Vagina (tissue), 2 donors: ENCODE measurements around the gene STK32B. TPM values are rescaled to one million over a fixed set of nuclear protein-coding genes. Genes with fewer than 3 reads are reported as not detected.

Source experiments
- DNase-seq, 2 donors: peaks; one replicate each; pipeline ENCODE4 v3.0.0-alpha.2; 2017; ENCODE audit errors: extremely low spot score in 2 of 2
- H3K27ac ChIP-seq: fragments of 200-600 bp; sonication (generic); one replicate; pipeline ENCODE4 v1.5.1; 2019
- H3K27me3 ChIP-seq: fragments of 200-600 bp; sonication (generic); one replicate; pipeline ENCODE4 v1.5.1; 2019
- H3K36me3 ChIP-seq, 2 donors: fragments of 200-600 bp; sonication (generic); one replicate each; pipeline ENCODE4 v1.5.1; 2017 to 2019
- H3K4me1 ChIP-seq: fragments of 200-600 bp; sonication (generic); one replicate; pipeline ENCODE4 v1.5.1; 2019
- H3K4me3 ChIP-seq, 2 donors: fragments of 200-600 bp; sonication (generic); 1 replicate in 1 of 2; 2 replicates in 1 of 2; pipeline ENCODE4 v1.5.1; 2016 to 2019
- H3K9me3 ChIP-seq: fragments of 200-600 bp; sonication (generic); one replicate; pipeline ENCODE4 v1.5.1; 2019
- POLR2A ChIP-seq, 2 donors: fragments of 450-650 bp; IDR thresholded peaks; one replicate each; pipeline ENCODE4 v1.6.1; 2017; ENCODE audit warnings: antibody characterized with exemption in 2 of 2, mild to moderate bottlenecking in 2 of 2, moderate library complexity in 2 of 2
- POLR2AphosphoS5 ChIP-seq, 2 donors: sonication (generic); formaldehyde crosslinking; IDR thresholded peaks; one replicate each; pipeline ENCODE4 v1.9.0; 2017; ENCODE audit warnings: antibody characterized with exemption in 2 of 2, mild to moderate bottlenecking in 2 of 2, low read depth in 1 of 2; ENCODE audit not compliant: insufficient read depth in 1 of 2
- intact Hi-C: fragments of 100-400 bp; cut with DNase I; formaldehyde crosslinking; loops from one replicate; pipeline ENCODE4 v1.15.1; 2023
- total RNA-seq: library from RNA; depleted of rRNA; stranded (reverse); fragments of >200 nt; gene quantifications from one replicate; pipeline ENCODE4 v1.2.3, GENCODE V29; 2016
- TF ChIP-seq, protein P1 (sequence below), 3 experiments: fragments of 450-650 bp in 2 of 3; fragments of 200-600 bp in 1 of 3; sonication (generic) in 1 of 3; IDR thresholded peaks; one replicate each; pipeline ENCODE4 v1.5.1; 2017 to 2019; ENCODE audit warnings: antibody characterized with exemption in 3 of 3, mild to moderate bottlenecking in 2 of 3, moderate library complexity in 2 of 3

The STK32B gene
- total RNA-seq, 1 donor from 2014 or later: 6.4 TPM

DNA sequence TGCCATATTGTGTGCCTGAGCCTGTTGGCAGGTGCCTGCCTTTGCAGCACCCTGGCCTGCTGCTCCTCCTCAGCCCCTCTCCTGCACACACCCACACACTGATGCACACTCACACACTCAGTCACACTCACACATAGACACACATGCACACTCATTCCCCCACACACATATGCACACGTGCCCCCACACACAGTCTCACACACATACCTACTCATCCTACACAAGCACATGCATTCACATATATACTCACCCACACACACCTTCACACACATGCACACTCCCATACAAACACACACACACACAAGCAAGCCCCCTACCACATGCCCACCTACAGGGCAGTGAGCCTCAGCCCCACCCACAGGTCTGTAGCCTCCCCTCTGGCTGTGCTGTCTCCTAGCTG is 412.1 kb downstream of the STK32B start:
- Histone ChIP-seq H3K27ac (no peak overlapping the region), H3K9me3 (no peaks in the 10 kb centered on the region), H3K4me1 (no peaks in the 10 kb centered on the region), H3K4me3 (no peak overlapping the region), H3K36me3 (no peaks in the 10 kb centered on the region), H3K27me3 (no peaks in the 10 kb centered on the region)
- TF ChIP-seq POLR2A (IDR thresholded peaks at IDR 0.05): no peak
- TF ChIP-seq POLR2AphosphoS5 (IDR thresholded peaks at IDR 0.05; ENCODE audit: insufficient read depth in 1 of 2, low read depth in 1 of 2): no peak
- TF ChIP-seq, protein P1, sequence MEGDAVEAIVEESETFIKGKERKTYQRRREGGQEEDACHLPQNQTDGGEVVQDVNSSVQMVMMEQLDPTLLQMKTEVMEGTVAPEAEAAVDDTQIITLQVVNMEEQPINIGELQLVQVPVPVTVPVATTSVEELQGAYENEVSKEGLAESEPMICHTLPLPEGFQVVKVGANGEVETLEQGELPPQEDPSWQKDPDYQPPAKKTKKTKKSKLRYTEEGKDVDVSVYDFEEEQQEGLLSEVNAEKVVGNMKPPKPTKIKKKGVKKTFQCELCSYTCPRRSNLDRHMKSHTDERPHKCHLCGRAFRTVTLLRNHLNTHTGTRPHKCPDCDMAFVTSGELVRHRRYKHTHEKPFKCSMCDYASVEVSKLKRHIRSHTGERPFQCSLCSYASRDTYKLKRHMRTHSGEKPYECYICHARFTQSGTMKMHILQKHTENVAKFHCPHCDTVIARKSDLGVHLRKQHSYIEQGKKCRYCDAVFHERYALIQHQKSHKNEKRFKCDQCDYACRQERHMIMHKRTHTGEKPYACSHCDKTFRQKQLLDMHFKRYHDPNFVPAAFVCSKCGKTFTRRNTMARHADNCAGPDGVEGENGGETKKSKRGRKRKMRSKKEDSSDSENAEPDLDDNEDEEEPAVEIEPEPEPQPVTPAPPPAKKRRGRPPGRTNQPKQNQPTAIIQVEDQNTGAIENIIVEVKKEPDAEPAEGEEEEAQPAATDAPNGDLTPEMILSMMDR (IDR thresholded peaks at IDR 0.05): no peak
- no peak for DNase-seq
- intact Hi-C loops: no loop called here

DNA sequence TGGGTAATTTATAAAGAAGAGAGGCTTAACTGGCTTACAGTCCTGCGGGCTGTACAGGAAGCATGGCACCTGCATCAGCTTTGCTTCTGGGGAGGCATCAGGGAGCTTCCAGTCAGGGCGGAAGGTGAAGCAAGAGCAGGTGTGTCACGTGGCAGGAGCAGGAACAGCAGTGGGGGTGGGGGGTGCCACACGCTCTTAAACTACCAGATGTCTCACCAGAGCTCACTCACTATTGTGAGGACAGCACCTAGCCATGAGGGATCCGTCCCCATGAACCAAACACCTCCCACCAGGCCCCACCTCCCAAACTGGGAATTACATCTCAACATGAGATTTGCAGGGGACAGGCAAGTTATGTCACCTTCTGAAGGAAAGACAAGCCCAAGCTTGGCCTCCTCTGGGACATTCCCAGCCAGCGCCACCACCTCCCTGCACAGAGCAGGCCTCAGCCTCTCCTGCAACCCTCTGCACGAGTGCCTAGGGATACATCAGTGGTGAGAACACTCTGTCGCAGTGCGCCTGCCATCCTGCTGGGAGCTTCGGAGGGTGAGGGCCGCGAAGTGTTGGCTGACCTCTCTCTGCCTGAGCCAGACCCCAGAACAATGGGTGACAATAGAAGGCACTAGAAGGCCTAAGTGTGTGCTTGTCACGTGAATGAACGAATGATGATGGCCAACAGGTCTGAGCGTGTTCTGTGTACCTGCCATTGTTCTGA is 412.8 kb downstream of the STK32B start:
- Histone ChIP-seq H3K4me3 (no peak overlapping the region), H3K36me3 (no peaks in the 10 kb centered on the region), H3K27me3 (no peaks in the 10 kb centered on the region), H3K27ac (no peak overlapping the region), H3K9me3 (no peaks in the 10 kb centered on the region), H3K4me1 (no peaks in the 10 kb centered on the region)
- DNase-seq: no peak
- intact Hi-C loops: no loop called here
- TF ChIP-seq, protein P1 (IDR thresholded peaks at IDR 0.05): no peak
- TF ChIP-seq POLR2A (IDR thresholded peaks at IDR 0.05) (no peak), POLR2AphosphoS5 (IDR thresholded peaks at IDR 0.05; ENCODE audit: insufficient read depth in 1 of 2, low read depth in 1 of 2) (no peak)

DNA sequence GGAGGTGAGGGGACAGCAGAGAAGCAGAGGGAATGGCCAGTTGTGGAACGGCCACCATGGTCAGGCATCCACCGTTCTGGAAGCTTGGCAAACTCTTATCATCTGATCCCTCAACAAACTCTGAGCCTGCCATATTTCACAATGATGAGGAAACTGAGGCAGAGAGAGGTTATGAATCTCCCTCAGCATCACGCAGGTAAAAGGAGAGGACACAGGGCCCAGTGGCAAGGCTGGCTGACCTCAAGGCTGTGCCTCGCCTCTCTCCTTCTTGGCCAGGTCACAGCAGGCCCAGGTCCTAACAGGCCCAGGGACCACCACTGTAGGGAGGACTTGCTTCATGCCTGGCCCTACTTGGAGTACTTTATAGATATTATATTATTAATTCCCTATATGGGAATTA is 414.2 kb downstream of the STK32B start:
- H3K36me3 ChIP-seq: no peaks in the 10 kb centered on the region
- intact Hi-C loops: no loop called here
- no peaks in the 10 kb centered on the region for H3K9me3 ChIP-seq
- no peaks in the 10 kb centered on the region for H3K4me1 ChIP-seq
- H3K27ac ChIP-seq: no peak overlapping the region
- H3K4me3 ChIP-seq: no peak overlapping the region
- H3K27me3 ChIP-seq: no peaks in the 10 kb centered on the region
- TF ChIP-seq POLR2AphosphoS5 (IDR thresholded peaks at IDR 0.05; ENCODE audit: insufficient read depth in 1 of 2, low read depth in 1 of 2): no peak
- TF ChIP-seq POLR2A (IDR thresholded peaks at IDR 0.05): no peak
- TF ChIP-seq, protein P1 (IDR thresholded peaks at IDR 0.05): no peak
- DNase-seq: no peak

DNA sequence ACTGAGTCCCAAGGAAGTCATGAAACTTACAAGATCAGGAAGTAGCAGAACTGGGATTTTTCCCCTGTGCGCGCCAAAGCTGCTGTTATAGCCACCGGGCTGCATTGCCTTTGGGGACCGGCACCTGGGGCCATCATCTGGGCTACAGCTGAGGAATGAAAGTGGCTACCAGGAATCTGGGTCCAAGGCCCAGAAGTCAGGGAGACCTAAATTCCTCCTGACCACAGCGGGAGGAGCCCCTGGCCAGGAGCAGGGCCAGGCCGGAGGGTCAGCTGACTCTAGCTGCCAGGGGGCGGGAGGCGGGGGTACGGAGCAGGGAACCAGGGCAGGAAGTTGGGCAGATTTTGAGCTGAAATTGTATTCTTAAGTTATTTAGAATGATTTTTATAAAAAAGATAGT is 414.7 kb downstream of the STK32B start:
- intact Hi-C loops: no loop called here

DNA sequence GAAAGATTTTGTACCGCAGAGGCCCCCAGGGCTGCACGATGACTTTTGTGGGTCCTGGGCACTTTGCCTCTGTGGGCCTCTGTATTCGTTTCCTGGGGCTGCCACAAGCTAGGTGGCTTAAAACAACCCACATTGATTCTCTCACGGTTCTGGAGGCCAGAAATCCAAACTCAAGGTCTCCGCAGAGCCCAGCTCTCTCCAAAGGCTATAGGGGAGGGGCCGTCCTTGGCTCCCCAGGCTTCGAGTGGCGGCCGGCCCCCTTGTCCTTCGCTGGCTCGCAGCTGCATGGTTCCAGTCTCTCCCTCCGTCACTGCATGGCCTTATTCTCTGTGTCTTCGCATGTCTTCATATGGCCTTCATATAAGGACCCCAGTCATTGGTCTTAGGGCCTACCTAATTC is 415.8 kb downstream of the STK32B start:
- TF ChIP-seq, protein P1 (IDR thresholded peaks at IDR 0.05): no peak
- no peak for TF ChIP-seq POLR2AphosphoS5 (IDR thresholded peaks at IDR 0.05; ENCODE audit: insufficient read depth in 1 of 2, low read depth in 1 of 2)
- no peak for TF ChIP-seq POLR2A (IDR thresholded peaks at IDR 0.05)
- Histone ChIP-seq H3K9me3 (no peaks in the 10 kb centered on the region), H3K4me3 (no peak overlapping the region), H3K36me3 (no peaks in the 10 kb centered on the region), H3K27ac (no peak overlapping the region), H3K27me3 (no peaks in the 10 kb centered on the region), H3K4me1 (no peaks in the 10 kb centered on the region)
- no peak for DNase-seq
- intact Hi-C loops: no loop called here

More for the DNA sequence above, 414.7 kb downstream of the STK32B start:
- DNase-seq: no peak
- TF ChIP-seq POLR2A (IDR thresholded peaks at IDR 0.05) (no peak), POLR2AphosphoS5 (IDR thresholded peaks at IDR 0.05; ENCODE audit: insufficient read depth in 1 of 2, low read depth in 1 of 2) (no peak)
- TF ChIP-seq, protein P1 (IDR thresholded peaks at IDR 0.05): no peak
- Histone ChIP-seq H3K36me3 (no peaks in the 10 kb centered on the region), H3K4me1 (no peaks in the 10 kb centered on the region), H3K9me3 (no peaks in the 10 kb centered on the region), H3K27ac (no peak overlapping the region), H3K4me3 (no peak overlapping the region), H3K27me3 (no peaks in the 10 kb centered on the region)
